SK-N-DZ (cell line): ENCODE results near the gene SIGLEC11.
A peak's percentile ranks its signal among the peaks of the same experiment; 100 is the strongest.
"Not testable (repeated sequence)": the region's sequence is repeated elsewhere in the genome, so short reads cannot be mapped to it uniquely, and the experiment has no call there.

Source experiments
- DNase-seq: peaks from one replicate; pipeline ENCODE4 v3.0.0-alpha.2; 2015; ENCODE audit warnings: low spot score

The SIGLEC11 gene

DNA sequence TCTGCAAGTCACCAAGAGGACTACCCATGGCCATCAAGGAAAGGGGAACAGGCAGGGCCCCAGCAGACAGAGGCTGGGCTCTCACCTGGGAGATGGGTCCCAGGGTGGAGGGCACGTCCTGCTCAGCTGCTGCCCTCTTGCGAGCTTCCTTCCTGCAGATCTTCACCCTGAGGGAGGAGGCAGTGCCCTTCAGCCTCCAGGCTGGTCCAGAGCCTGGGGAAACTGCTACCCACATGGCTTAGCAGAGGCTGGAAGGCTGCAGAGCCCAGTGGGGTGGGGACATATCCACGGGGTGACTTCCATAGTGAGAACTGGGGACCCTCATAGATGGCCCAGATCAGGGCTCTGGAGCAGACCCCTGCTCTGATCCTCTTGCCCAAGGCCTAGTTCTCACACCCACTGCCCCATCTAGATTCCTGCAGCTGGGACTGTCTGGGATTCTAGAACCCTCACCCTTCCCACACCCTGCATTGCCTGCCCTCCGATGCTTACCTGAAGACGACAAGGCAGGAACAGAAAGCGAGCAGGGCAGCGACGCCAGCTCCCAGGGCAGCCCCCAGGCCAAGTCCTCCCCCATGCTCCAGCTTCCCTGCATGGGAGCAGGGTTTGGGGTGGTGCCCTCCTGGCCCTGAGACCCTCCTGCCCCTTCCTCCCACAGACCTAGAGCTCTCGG lies 9.0 kb downstream of the SIGLEC11 start:
- DNase-seq: no peak

- no peak for DNase-seq
Measured at GRCh38 chr19:49950956-49951526, 9.9 kb downstream of the SIGLEC11 start.

- DNase-seq: no peak
Measured at GRCh38 chr19:49950590-49950948, 10.4 kb downstream of the SIGLEC11 start.

DNA sequence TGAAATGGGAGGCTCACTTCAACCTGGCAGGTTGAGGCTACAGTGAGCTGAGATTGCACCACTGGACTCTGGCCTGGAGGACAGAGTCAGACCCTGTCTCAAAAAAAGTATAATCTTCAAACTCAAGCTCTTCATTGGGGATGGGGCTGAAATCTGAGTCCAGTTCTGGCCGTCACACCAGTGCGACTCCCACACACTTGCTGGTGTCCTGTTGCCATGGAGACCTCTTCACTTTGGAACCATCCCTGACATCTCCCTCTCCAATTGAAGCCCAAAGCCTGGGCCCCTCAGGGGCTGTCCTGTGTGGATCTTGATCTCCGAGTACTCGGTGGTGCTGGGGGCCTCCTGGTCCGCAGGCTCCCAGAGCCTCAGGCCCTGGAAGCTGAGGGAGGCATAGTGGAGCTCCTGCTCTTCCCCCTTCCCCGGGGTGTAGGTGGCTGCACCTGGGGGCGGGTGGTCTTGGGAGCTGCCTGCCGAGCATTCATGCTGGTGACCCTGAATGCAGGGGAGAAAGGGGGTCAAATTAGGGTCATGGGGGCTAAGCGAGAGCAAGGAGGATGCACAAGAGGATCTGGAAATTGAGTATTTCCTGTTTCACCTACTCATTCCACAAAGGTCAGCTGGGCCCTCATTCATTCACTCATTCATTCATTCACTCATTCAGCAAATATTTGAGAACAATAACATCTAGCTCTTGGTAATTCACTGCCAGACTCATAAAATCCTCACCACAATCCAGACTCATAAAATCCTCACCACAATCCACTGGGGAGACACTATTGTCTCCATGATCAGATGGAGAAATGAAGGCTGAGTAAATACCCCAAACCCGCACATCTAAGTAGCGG lies 11.0 kb downstream of the SIGLEC11 start:
- no peak for DNase-seq

DNA sequence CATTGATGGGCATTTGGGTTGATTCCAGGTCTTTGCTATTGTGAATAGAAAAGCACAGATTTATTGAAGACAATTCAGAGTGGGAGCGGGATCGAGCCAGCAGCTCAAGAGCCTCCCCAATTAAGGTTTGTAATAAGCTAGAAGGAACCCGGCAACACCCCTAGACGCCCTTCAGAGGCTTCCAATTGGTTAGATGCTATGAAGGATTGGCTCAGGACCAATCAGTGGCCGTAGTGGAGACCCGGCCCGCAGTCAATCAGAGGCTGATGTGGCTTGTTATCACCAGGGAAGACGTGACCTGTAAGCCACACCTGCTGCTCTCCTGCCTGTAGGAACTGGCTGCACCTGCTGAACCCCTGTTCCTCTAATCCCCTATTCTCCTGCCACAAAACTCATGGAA lies 14.6 kb downstream of the SIGLEC11 start:
- DNase-seq: no peak

GRCh38 chr19:49944567-49944966 lies 16.4 kb downstream of the SIGLEC11 start:
- not testable (repeated sequence) for DNase-seq

- no peak for DNase-seq
Measured at GRCh38 chr19:49940482-49940791, 20.5 kb downstream of the SIGLEC11 start.

GRCh38 chr19:49939721-49940481 lies 21.1 kb downstream of the SIGLEC11 start:
- DNase-seq: no peak

- DNase-seq: no peak
Measured at GRCh38 chr19:49938662-49939061, 22.3 kb downstream of the SIGLEC11 start.

DNA sequence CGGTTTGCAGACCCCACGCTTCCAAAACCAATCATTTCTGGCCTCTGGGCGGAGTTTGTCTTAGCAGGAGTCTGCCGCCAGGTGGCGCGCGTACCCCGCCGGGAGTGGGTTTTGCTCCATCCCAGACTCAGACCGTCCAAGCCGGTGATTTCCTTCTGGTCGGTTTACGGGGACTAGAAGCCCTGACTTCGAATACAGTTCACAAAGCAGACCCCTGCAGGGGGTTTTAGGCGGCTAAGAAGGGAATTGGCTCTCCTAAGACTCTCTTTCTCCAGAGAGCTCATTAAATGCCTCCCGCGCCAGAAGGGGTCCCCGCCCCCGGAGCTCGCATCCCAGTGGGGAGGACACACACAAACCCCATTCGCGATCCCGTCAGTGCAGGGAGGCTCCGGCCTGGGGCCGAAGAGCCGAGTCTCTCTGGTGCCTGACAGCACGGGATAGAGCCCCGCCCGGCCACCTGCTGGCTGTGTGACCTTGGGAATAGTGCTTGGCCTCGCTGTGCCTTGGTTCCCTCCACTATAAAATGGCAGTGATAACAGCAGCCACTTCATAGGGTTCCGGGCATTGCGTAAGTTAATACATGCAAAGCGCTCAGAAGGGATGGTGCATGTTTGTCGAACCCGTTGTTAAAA lies 23.1 kb downstream of the SIGLEC11 start:
- DNase-seq: peak; percentile 57

GRCh38 chr19:49936549-49936948 lies 24.4 kb downstream of the SIGLEC11 start:
- DNase-seq: no peak

GRCh38 chr19:49933643-49934042 lies 27.3 kb downstream of the SIGLEC11 start:
- DNase-seq: no peak

DNA sequence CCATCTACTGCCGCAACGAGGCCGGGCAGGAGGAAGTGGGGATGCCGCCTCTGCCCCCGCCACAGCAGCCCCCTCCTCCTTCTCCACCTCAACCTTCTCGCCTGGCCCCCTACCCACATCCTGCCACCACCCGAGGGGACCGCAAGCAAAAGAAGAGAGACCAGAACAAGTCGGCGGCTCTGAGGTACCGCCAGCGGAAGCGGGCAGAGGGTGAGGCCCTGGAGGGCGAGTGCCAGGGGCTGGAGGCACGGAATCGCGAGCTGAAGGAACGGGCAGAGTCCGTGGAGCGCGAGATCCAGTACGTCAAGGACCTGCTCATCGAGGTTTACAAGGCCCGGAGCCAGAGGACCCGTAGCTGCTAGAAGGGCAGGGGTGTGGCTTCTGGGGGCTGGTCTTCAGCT lies 28.2 kb downstream of the SIGLEC11 start:
- no peak for DNase-seq

DNA sequence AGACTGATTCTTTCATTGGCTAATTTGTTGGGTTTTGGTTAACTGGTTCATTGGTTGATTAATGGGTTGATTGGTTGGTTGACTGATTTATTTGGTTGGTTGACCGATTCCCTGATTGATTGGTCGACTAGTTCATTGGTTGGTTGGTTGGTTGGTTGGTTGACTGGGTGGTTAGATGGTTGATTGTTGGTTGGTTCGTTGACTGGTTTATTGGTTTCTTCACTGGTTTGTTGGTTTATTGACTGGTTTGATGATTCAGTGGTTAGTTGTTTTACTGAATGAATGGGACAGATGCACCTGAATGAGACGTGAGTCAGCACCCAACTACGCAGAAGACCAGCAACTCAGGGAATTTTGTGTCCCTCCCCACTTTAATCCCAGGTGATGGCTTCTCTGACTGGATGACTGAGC lies 28.9 kb downstream of the SIGLEC11 start:
- no peak for DNase-seq

DNA sequence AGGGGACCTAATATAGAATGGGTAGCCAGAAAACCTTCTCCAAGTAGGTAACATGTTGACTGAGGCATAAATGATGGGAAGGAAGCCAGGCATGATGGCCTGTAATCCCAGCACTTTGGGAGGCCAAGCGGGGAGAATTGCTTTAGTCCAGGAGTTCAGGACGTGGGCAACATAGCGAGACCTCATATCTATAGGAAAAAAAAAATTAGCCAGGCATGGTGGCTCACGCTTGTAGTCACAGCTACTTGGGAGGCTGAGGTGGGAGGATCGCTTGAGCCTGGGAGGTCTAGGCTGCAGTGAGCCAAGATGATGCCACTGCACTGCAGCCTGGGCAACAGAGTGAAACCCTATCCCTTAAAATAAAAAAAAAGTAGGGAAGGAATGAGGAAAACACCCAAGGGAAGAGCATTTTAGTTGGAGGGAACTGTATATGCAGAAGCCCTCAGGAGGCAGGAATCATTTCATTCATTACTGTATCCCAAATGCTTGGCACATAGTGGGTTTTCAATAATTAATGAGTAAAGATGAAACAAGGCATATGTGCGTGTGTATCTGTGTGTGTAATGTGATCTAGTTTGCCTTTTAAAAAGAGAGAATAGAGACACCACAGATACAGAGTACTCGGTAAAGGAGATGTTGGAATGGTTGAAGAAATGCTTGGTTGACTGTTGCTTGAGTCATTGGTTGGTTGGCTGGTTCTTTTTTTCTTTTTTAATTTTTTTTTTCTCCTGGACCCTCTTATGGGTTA lies 29.5 kb downstream of the SIGLEC11 start:
- DNase-seq: no peak

- no peak for DNase-seq
Measured at GRCh38 chr19:49930483-49931011, 30.4 kb downstream of the SIGLEC11 start.

GRCh38 chr19:49929611-49930482 lies 31.1 kb downstream of the SIGLEC11 start:
- DNase-seq: peak; percentile 86

DNA sequence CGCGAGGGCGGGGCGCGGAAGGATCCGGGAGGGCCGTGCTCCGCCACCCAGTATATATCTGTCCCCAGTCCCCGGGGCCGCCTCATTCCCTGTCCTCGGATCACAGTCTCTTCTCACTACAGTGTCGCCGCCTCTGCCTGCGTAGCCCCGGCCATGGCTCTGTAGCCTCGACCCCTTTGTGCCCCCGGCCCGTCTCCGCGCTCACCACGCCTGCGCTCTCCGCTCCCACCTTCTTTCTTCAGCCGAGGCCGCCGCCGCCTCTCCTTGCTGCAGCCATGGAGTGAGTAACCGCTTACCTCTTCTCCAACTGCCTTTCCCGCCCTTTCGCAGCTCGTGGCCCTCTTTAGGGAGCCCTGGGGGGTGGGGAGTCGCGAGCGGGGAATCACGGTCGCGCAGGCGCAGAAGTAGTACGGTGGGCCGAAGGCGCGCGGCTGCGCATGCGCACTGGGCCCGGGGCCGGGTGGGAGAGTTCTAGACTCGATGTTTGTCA lies 31.8 kb downstream of the SIGLEC11 start, which contains the start of the genes ATF5 and NUP62:
ATF5 (plus strand) TSS at position 85 of the 490 bp plus-strand sequence. CDS start 1,646 bp downstream, outside the sequence.
NUP62 (minus strand) TSS at position 384 of the 490 bp plus-strand sequence. CDS start 19,697 bp downstream, outside the sequence.
- peak; percentile 89 for DNase-seq
